HG03039 (cell line): ENCODE data around the gene UBE3B.

Source experiments
- ATAC-seq: cut with Tn5 transposase; IDR thresholded peaks from one replicate; pipeline ENCODE4 v1.9.1; 2021; ENCODE audit warnings: mild to moderate bottlenecking, moderate library complexity; ENCODE audit not compliant: unreplicated experiment

Gene UBE3B

GRCh38 chr12:109448707-109449390 lies 28.6 kb upstream of the UBE3B start:
- ATAC-seq = no peak

DNA sequence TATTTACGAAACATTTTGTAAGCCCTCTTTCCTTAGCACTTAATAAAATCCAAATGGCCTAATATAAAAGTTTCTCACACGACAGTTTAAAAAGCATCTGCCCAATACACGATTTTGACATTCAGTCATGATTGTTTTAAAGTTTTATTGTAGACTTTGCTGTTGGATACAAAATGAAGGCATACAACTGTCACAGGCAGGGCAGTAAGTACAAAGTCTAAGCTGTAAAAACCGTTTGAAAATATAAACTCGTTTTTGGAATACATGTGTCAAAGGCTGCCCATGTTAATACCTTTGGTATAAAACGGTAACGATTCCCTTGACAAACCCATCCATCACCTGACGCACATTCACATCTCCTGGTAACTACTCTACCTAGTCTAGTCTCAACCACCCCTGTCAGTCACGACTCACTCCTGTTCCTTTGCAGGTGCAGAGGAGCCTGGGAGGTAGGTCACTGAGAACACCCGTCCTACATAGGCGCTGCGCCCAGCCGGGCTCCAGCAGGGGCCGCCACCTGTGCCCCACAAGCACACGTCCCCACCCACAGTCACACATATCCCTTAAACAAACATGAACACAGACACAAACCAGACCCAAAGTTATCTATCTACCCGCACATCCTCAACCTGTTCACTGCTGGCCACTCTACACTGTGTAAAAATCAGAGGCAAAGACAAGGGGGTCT lies 27.4 kb upstream of the UBE3B start:
- ATAC-seq = no peak

DNA sequence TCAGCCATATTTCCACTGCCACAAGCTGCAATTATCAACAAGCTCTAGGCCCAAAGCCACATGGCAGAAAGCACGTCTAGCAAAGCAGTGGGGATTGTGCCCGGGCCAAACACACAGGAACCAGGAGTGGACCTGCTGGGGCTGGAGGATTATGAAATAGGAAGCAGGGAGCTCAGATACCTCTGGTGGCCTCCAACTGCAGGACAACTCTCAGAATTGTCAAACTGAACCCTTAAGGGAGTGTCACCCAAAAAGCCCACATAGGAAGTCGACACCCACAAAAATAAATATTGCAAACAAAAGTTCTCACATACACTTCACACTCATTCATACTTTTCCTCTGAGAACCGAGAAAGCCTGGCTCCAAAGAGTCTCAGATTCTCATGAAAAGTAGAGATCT lies 26.5 kb upstream of the UBE3B start:
- no peak for ATAC-seq

DNA sequence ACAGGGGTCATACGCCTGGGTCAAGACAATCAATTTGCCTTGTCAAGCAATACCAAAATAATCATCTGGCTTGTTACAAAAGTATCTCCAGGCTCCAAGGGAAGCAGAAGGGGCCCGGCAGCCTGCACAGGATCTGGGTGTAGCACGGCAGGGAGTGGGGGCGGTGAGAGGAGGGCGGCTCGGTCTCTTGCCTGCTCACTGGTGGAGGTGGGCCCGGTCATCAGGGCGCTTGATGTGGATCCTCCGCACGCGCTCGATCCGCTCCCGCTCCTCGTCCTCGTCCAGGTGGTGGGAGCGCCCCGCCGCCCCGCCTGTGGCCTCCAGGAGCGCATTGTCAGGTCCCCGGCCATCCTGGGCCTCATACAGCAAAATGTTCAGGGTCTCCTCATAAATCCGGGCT lies 26.0 kb upstream of the UBE3B start:
- ATAC-seq = no peak

DNA sequence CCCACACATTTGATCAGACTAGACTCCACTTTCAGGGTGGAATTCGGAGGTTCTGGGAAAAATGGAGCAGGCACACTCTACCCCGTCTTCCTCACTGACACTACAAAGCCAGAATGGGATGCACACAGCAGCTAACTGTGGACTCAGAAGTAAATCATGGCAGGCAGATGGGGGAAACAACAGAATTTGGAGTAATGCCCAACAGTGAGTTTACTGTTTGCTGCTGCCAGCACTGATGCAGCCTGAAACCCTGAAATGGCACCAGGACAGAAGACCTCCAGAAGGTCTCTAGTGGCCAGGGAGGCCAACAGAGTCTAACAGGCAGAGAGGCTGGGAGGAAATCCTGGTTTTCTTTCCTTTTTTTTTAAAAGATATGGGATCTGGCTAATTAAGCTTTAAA lies 24.9 kb upstream of the UBE3B start:
- ATAC-seq = no peak

DNA sequence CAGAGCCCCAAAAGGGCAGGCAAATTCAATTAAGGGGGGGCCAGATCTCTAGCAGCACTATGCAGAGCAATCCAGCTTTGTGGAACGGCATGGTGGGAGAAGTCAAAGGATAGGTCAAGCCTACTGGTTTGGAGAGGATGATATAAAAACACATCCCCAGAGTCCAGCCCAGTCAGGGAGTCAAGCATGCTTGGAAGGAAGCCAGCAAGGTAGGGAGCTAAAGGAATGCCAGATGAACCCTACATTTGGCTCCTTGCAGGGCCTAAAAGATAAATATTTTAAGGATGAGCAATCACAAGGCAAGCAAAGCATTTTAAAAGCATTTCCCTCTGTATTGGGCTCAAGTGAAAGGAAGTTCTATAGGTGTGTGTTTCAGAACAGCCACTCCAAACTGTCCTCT lies 21.7 kb upstream of the UBE3B start:
- no peak for ATAC-seq

- ATAC-seq = no peak
Observed at GRCh38 chr12:109458086-109458485, 19.3 kb upstream of the UBE3B start.

- no peak for ATAC-seq
Observed at GRCh38 chr12:109458771-109459208, 18.6 kb upstream of the UBE3B start.

DNA sequence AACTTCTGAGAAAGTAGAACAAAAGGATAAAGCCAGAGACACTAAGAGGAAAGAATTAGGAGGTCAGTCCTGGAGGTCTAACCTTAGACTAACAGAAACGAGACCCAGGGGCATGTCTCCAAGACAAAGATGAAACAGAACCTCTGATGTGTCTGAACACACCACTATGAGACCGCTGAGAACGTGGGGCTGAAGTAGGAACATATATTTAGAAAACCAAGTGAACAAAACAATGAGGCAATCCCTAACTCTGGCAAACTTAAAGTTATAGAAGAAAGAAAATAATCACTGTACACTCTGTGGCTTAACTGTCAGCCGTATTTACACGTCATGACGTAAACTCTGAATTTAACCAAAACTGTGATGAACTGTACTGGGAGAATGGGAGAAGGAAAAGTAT lies 18.2 kb upstream of the UBE3B start:
- no peak for ATAC-seq

DNA sequence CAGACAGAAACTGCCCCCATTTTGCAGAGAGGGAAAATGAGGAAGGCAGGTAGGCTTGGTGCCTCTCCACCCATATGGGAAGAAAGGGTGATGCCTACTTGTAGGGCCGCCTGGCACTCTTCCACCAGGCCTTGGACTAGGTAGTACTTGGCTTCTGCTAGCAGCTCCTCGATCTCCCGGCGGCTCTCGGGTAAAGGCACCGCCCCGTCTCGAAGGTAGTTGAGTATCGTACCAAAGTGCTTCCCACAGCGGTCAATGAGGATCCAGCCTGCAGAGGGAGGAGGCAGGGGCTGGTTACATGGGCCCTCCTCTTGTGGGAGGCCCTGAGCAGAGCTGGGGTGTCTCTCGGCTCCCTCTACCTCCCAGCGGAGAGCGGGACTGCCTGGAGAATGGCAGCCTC lies 16.9 kb upstream of the UBE3B start:
- ATAC-seq = no peak

DNA sequence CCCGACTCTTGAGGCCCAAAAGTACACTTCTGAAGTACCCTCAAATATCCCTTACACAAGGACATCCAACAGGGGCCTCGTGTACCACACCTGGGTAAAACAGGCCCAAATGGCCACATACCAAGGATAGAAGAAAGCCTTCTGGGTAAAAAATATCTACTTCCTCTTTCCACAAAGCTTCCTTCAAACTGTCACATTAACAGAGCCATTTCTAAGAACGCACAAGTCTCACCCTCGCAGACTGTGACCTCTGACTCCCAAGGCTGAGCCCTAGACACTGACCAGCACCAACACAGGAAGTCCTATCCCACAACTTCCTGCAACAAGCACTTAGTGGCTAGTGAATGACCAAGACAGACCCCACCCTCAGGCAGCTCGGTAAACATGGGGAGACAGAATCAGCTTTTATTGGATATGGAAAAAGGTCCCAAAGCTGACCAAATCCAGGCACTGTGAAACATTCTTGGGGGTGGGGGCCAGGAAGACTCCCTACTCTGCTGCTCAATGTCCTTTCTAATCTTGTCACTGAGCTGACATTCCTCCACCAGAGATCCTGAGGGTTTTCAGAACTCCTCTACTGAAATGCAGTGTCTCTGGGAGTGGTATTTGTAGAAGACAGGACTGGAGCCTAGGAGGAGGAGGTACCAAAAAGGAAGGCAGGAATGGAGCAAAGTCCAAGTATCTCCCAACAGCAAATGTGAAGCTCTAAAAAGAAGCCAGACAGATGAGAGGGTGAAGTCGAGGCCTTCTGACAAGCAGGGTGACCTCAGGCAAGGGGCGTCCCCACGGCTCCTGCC lies 16.2 kb upstream of the UBE3B start:
- ATAC-seq = no peak

DNA sequence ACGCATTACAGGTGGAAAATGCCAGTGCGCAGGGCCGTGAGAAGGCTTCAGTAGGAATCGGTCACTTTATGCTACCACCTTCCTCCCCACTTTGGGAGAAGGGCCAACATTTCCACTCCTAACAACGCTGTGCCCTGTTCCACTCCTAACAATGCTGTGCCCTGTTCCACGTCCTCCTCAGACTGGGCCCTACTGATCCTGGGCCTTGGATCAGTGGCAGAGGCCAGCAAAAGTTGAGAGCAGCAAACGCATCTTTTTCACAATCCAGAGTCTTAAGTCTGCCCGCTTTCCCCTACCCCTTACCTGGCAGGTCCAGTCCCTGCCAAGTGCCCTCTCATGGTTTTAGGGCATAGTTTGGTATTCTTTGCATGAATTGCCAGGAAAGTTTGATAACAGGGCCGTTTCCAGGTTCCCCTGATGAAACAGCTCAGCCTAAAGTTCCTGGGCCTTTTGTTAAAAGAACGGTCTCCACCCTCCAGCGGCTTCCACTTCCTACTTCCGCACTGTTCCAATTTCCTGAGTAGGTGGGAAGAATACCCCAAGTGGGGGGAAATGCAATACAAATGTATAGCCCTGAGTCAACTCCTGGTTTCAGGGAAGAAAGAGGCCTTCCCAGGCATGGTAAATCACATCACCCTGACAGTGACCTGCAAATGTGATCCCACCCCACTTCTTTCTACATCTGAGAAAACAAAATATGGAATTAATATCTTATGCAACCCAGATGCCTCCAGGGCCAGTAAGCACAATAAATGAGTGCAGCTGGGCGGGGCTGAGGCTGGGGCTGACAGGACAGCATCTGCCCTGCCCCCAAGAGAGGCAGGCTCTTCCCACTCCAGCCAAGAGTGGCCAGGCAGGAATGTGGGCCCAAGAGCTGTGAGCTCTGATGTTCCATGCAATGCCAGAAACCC lies 15.3 kb upstream of the UBE3B start:
- no peak for ATAC-seq

GRCh38 chr12:109462868-109463692 lies 14.4 kb upstream of the UBE3B start:
- no peak for ATAC-seq

GRCh38 chr12:109463756-109464155 lies 13.7 kb upstream of the UBE3B start:
- ATAC-seq = no peak

- ATAC-seq = no peak
Observed at GRCh38 chr12:109464642-109465351, 12.6 kb upstream of the UBE3B start.

DNA sequence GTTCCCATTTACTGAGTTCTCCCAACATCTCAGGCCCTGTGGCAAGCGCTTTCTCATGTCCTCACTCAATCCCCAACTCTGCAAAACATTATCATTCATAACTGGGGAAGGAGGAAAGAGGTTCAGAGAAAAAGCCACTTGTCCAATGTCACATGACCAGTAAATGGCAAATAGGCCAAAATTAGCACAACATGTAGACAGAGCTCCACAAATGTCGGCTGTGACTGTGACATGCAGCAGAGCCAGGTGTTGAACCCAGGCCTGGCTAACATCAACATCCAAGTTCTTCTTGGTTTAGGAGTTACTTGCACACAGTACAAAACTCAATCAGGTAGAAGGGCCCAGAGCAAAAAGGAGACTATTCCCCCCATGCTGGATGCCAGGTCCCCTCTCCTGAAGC lies 11.1 kb upstream of the UBE3B start:
- no peak for ATAC-seq

GRCh38 chr12:109466821-109467220 lies 10.6 kb upstream of the UBE3B start:
- no peak for ATAC-seq

- ATAC-seq = no peak
Observed at GRCh38 chr12:109467978-109468676, 9.3 kb upstream of the UBE3B start.

DNA sequence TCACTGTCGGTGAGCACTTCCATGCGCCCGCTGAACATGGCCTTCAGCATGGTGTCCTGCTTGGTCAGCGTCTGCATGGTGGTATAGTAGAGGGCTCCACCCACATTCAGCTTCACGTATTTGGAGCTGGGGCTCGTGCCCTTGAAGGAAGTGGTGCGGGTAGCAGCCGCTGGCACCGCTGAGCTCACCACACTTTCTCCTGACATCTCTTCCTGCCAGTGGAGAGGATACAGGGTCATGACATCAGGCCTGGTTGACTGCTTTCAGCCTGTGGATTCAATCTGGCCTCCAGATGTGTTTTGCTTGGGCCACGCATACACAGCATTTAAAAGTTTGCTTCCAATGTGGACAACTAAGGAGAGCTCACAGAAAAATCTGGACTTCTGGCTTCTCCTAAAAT lies 7.9 kb upstream of the UBE3B start:
- ATAC-seq = no peak
